GM19025 (cell line): ENCODE measurements around the gene CRADD.
"Not testable (repeated sequence)": the region's sequence is repeated elsewhere in the genome, so short reads cannot be mapped to it uniquely, and the experiment has no call there.

Experiments used
- ATAC-seq: cut with Tn5 transposase; IDR thresholded peaks from one replicate; pipeline ENCODE4 v1.9.1; 2021; ENCODE audit warnings: mild to moderate bottlenecking, low read depth, moderate library complexity; ENCODE audit not compliant: unreplicated experiment

The CRADD gene

DNA sequence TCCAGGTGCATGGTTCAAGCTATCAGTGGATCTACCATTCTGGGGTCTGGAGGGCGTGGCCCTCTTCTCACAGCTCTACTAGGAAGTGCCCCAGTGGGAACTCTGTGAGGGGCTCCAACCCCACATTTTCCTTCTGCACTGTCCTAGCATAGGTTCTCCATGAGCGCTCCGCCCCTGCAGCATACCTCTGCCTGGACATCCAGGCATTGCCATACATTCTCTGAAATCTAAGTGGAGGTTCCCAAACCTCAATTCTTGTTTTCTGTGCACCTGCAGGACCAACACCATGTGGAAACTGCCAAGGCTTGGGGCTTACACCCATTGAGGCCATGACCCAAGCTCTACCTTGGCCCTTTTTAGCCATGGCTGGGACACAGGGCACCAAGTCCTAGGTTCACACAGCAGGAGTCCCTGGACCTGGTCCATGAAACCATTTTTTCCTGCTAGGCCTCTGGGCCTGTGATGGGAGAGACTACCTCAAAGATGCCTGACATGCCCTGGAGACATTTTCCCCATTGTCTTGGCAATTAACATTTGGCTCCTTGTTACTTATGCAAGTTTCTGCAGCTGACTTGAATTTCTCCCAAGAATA lies 76.8 kb downstream of the CRADD start:
- no peak for ATAC-seq

GRCh38 chr12:93754859-93755258 lies 77.7 kb downstream of the CRADD start:
- not testable (repeated sequence) for ATAC-seq

GRCh38 chr12:93756288-93756687 lies 79.1 kb downstream of the CRADD start:
- no peak for ATAC-seq

GRCh38 chr12:93757792-93758694 lies 80.9 kb downstream of the CRADD start:
- ATAC-seq: no peak

- no peak for ATAC-seq
Observed at GRCh38 chr12:93758801-93759373, 81.7 kb downstream of the CRADD start.

GRCh38 chr12:93759512-93760081 lies 82.4 kb downstream of the CRADD start:
- no peak for ATAC-seq

DNA sequence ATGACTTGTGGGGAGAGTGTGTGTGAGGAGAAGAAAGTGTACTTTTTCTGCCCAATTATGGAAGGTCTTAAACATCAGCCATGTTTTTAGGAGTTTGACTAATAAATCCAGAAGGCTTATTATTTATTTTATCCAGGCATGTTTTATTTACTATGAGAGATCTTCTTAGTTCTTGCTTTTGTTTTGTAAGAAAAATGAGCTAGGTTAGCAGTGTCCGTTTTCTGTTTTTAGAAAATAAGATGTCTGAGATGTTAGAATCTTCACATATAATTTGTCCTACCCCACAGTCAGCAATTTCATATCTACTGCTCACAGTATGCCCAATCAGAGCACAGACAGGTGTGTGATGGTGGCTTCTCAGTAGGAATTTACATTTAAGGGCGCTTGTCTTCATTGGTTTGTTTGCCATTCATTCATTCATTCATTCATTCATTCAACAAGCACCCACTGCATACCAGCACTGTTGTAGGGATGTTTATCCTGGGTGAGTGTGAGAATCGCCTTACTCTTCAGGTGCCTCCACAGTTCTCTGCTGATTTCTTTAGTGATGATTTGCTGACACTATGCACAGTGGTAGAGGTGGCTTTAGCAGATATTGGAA lies 83.2 kb downstream of the CRADD start:
- ATAC-seq: no peak

GRCh38 chr12:93762059-93762719 lies 85.0 kb downstream of the CRADD start:
- no peak for ATAC-seq

GRCh38 chr12:93762912-93763553 lies 85.9 kb downstream of the CRADD start:
- no peak for ATAC-seq

- no peak for ATAC-seq
Observed at GRCh38 chr12:93763746-93764147, 86.6 kb downstream of the CRADD start.

DNA sequence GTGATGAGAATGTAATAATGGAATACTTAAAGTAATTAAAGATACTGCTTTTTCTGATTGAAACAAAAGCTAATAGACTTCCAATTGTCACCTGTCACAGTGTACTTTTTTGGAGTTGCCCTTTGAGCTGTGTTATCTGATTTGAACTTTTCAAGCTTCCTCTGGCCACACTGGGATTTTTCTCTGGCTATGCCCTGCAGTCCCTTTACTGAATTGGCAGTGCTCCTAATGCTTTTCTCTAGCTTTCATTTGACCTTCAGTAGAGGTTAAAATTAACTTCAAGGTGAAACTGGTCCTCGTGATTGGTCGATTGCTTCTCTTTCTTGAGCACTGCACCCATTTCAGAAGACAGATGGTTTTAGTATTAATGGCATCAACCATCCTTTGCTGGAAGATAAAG lies 89.2 kb downstream of the CRADD start:
- no peak for ATAC-seq

GRCh38 chr12:93766796-93767523 lies 89.8 kb downstream of the CRADD start:
- ATAC-seq: no peak

GRCh38 chr12:93767524-93767863 lies 90.3 kb downstream of the CRADD start:
- no peak for ATAC-seq

GRCh38 chr12:93772003-93772700 lies 95.0 kb downstream of the CRADD start:
- no peak for ATAC-seq

DNA sequence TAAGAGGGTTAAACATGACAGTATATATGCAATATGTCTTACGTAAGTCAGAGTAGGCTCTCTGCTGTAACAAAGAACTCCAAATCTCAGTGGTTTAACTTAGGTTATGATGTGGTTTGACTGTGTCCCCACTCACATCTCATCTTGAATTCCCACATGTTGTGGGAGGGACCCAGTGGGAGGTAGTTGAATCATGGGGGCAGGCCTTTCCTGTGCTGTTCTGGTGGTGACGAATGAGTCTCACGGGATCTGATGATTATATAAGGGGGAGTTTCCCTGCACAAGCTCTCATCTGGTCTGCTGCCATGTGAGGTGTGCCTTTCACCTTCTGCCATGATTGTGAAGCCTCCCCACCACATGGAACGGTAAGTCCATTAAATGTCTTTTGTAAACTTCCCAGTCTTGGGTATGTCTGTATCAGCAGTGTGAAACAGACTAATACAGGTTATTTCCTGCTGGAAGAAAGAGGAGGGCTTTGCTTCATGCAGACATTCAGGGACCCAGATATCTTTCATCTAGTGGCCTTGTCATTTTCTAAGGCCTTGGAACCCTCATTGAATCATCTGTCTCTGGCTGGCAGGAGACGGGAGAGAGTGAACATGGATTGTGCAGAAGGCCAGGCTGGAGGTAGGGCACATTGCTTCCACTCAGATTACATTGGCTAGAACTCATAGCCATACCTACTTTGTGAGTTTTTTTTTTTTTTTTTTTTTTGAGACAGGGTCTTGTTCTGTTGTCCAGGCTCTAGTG lies 96.1 kb downstream of the CRADD start:
- no peak for ATAC-seq

DNA sequence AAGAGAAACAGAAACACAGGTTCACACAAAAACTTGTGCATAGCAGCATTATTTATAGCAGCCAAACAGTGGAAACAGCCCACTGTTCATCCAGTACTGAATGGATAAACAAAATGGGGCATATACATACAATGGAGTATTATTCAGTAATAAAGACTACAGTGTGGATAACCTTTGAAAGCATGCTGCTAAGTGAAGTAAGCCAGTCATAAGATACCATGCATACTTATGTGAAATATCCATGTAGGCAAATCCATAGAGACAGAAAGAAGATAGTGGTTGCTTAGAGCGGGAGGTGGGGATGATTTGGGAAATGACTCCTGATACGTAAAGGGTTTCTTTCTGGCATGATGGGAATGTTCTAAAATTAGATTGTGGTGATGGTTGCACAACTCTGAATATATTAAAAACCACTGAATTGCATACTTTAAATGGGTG lies 99.4 kb downstream of the CRADD start:
- no peak for ATAC-seq

DNA sequence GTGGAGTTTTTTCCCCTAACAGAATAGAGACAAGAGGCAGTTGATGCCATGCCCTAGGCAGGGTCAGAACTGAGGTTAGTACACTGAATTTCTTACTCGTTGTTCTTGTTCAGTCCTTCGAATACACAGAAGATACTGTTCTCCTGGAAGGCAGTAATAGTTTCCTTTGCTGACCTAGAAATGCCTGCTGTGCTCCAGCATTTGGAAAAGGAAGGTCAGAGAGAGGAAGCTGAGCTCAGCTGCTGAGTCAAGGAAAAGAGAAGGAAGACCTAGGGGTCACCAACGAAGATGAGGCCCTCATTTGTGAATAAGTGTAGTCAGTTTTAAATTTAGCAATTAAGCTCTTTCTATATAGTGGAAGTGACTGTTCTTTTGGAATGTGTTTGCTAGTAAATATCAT lies 100.1 kb downstream of the CRADD start:
- no peak for ATAC-seq

DNA sequence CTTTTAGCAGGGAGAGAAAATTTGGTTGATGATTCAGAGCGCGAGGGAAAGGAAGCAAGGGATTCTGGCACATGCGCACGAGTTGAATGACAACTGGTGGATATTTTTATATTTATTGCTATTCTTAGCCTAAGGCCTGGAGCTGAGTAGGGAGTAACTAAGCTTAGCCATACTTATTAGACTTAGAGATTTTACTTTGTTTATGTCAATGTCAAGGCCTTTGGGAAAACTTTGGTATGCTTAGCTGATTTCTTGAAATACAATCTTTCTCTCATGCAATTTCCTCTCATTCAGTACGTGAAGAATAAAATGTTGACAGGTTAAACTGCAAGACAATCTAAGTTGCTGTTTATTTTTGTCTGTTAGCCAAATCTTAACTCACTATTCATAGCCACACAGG lies 101.1 kb downstream of the CRADD start:
- ATAC-seq: no peak
